Measurements from ENCODE around the gene SLC30A3. TPM values are rescaled to one million over a fixed set of nuclear protein-coding genes. Genes with fewer than 3 reads are reported as not detected.

Gene SLC30A3
- total and polyA plus RNA-seq, 8 donors = not detected

DNA sequence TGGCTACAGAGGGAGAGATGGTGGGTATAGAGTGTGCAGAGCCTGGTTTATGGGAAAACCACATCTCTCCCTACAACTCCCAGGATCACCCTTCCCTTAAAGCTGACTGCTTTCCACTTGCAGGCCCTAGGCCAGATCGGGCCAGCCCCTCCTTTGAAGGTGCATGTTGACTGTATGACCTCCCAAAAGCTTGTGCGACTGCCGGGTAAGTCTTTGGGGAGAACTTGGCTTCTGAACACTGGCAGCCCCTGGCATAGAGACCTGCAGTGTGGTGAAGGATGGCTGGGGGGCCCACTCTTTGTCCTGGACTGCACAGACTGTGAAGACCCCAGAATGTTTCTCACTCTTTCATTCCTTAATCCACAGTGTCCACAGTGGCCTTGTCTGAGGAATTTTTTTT lies 26.2 kb downstream of the SLC30A3 start:
- no peak overlapping the region for H3K4me3 ChIP-seq
- H3K4me1 ChIP-seq = no peaks in the 10 kb centered on the region
- TF ChIP-seq POLR2A (IDR thresholded peaks at IDR 0.05) = no peak
- TF ChIP-seq, protein P1, sequence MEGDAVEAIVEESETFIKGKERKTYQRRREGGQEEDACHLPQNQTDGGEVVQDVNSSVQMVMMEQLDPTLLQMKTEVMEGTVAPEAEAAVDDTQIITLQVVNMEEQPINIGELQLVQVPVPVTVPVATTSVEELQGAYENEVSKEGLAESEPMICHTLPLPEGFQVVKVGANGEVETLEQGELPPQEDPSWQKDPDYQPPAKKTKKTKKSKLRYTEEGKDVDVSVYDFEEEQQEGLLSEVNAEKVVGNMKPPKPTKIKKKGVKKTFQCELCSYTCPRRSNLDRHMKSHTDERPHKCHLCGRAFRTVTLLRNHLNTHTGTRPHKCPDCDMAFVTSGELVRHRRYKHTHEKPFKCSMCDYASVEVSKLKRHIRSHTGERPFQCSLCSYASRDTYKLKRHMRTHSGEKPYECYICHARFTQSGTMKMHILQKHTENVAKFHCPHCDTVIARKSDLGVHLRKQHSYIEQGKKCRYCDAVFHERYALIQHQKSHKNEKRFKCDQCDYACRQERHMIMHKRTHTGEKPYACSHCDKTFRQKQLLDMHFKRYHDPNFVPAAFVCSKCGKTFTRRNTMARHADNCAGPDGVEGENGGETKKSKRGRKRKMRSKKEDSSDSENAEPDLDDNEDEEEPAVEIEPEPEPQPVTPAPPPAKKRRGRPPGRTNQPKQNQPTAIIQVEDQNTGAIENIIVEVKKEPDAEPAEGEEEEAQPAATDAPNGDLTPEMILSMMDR (IDR thresholded peaks at IDR 0.05) = no peak
- TF ChIP-seq EP300 (IDR thresholded peaks at IDR 0.05) = no peak
- no peak for TF ChIP-seq POLR2AphosphoS5 (IDR thresholded peaks at IDR 0.05)
- H3K27me3 ChIP-seq = no peaks in the 10 kb centered on the region
- 91 to 98% (median 92%) methylated on average over 3 of the region's 3 CpGs for WGBS, 5 donors
- H3K27ac ChIP-seq = no peak overlapping the region
- no peak for DNase-seq
- intact Hi-C loops (cut with DNase I; ENCODE audit: low total_unique reads) = no loop called here
- H3K36me3 ChIP-seq = peaks cover 96 to 100% (median 100%) of the 10 kb centered on the region in 4 donors
- no peaks in the 10 kb centered on the region for H3K9me3 ChIP-seq

DNA sequence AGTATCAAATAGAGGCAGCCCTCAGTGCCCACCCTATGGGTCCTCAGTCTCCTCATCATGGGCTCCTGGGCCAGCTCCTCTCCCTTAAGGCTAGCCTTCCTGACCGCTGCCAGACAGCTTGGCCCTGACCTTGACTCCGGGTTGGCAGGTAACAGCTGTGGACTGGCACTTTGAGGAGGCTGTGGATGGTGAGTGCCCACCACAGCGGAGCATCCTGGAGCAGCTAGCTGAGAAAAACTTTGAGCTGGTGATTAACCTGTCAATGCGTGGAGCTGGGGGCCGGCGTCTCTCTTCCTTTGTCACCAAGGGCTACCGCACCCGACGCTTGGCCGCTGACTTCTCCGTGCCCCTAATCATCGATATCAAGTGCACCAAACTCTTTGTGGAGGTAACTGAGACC lies 26.7 kb downstream of the SLC30A3 start:
- peaks cover 92 to 100% (median 100%) of the 10 kb centered on the region in 4 donors for H3K36me3 ChIP-seq
- H3K27me3 ChIP-seq = no peaks in the 10 kb centered on the region
- WGBS, 5 donors = 94 to 98% (median 97%) methylated on average over 12 of the region's 12 CpGs
- no peaks in the 10 kb centered on the region for H3K4me1 ChIP-seq
- DNase-seq = no peak
- no peak for TF ChIP-seq POLR2AphosphoS5 (IDR thresholded peaks at IDR 0.05)
- H3K9me3 ChIP-seq = no peaks in the 10 kb centered on the region
- H3K27ac ChIP-seq = no peak overlapping the region
- no peak overlapping the region for H3K4me3 ChIP-seq
- intact Hi-C loops (cut with DNase I; ENCODE audit: low total_unique reads) = no loop called here

DNA sequence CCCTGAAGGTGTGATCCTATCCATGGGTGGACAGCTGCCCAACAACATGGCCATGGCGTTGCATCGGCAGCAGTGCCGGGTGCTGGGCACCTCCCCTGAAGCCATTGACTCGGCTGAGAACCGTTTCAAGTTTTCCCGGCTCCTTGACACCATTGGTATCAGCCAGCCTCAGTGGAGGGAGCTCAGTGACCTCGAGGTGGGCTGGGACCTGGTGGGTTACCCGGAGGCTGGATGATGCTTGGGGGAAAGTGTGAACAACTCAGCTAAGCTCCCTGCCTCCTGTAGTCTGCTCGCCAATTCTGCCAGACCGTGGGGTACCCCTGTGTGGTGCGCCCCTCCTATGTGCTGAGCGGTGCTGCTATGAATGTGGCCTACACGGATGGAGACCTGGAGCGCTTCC lies 29.5 kb downstream of the SLC30A3 start:
- Histone ChIP-seq H3K36me3 (peaks cover 81 to 100% (median 100%) of the 10 kb centered on the region in 4 donors), H3K4me3 (no peak overlapping the region), H3K27me3 (no peaks in the 10 kb centered on the region), H3K9me3 (no peaks in the 10 kb centered on the region), H3K27ac (no peak overlapping the region), H3K4me1 (no peaks in the 10 kb centered on the region)
- no peak for TF ChIP-seq POLR2A (IDR thresholded peaks at IDR 0.05)
- TF ChIP-seq POLR2AphosphoS5 (IDR thresholded peaks at IDR 0.05) = no peak
- TF ChIP-seq, protein P1 (IDR thresholded peaks at IDR 0.05) = no peak
- no peak for TF ChIP-seq EP300 (IDR thresholded peaks at IDR 0.05)
- no peak for DNase-seq
- intact Hi-C loops (cut with DNase I; ENCODE audit: low total_unique reads) = no loop called here
- WGBS, 5 donors = 89 to 97% (median 95%) methylated on average over 6 to 14 of the region's 14 CpGs

DNA sequence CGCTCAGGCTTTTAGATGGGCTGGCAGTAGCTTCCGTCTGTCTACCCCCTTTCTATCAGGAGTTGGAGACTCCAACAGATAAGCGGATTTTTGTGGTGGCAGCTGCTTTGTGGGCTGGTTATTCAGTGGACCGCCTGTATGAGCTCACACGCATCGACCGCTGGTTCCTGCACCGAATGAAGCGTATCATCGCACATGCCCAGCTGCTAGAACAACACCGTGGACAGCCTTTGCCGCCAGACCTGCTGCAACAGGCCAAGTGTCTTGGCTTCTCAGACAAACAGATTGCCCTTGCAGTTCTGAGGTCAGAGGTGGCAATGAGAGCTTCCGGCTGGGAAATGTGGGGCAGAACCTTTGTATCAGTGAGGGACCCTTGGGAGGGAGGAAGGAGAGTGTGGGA lies 30.9 kb downstream of the SLC30A3 start:
- intact Hi-C loops (cut with DNase I; ENCODE audit: low total_unique reads) = no loop called here
- H3K36me3 ChIP-seq = peaks cover 77 to 100% (median 100%) of the 10 kb centered on the region in 4 donors
- 93 to 97% (median 96%) methylated on average over 12 to 13 of the region's 13 CpGs for WGBS, 5 donors

DNA sequence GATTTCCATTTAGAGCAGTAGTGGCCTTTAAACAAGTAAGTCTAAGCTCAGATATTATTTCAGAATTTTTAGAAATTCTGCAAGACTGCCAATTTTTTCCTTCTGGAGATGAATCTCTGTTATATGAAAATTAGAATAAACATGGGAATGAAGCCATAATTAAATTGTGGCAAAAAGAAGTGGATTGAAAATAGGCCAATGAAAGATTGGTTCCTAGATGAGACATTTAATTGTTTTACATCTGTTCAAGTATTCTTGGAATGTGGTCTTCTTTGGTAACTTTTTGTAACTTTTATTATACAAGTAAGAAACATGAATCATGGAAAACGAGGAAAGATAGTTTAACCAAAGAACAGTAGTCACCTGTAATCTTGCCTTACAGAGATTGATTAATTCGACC lies 35.3 kb downstream of the SLC30A3 start:
- DNase-seq = no peak
- Histone ChIP-seq H3K36me3 (peaks cover 67 to 100% (median 100%) of the 10 kb centered on the region in 4 donors), H3K4me1 (no peaks in the 10 kb centered on the region)

More for the DNA sequence above, 30.9 kb downstream of the SLC30A3 start:
- no peak for DNase-seq
- Histone ChIP-seq H3K4me1 (no peaks in the 10 kb centered on the region), H3K9me3 (no peaks in the 10 kb centered on the region), H3K27ac (no peak overlapping the region), H3K4me3 (no peak overlapping the region), H3K27me3 (no peaks in the 10 kb centered on the region)
- TF ChIP-seq EP300 (IDR thresholded peaks at IDR 0.05) (no peak), POLR2AphosphoS5 (IDR thresholded peaks at IDR 0.05) (no peak), POLR2A (IDR thresholded peaks at IDR 0.05) (no peak)
- TF ChIP-seq, protein P1 (IDR thresholded peaks at IDR 0.05) = no peak

More for the DNA sequence above, 35.3 kb downstream of the SLC30A3 start:
- H3K27me3 ChIP-seq = no peaks in the 10 kb centered on the region
- no peak for TF ChIP-seq POLR2A (IDR thresholded peaks at IDR 0.05)
- TF ChIP-seq EP300 (IDR thresholded peaks at IDR 0.05) = no peak
- TF ChIP-seq, protein P1 (IDR thresholded peaks at IDR 0.05) = no peak
- TF ChIP-seq POLR2AphosphoS5 (IDR thresholded peaks at IDR 0.05) = no peak
- 76 to 83% (median 81%) methylated on average over 2 of the region's 2 CpGs for WGBS, 5 donors
- no peak overlapping the region for H3K27ac ChIP-seq
- H3K9me3 ChIP-seq = no peaks in the 10 kb centered on the region
- intact Hi-C loops (cut with DNase I; ENCODE audit: low total_unique reads) = no loop called here
- no peak overlapping the region for H3K4me3 ChIP-seq

Data from stomach (tissue), 9 donors.